Measurements from ENCODE around the gene BCL2L1.
A peak's percentile ranks its signal among the peaks of the same experiment; 100 is the strongest.

BCL2L1 gene

GRCh38 chr20:31715766-31716165 is 6.9 kb downstream of the BCL2L1 start:
- no peak for ATAC-seq
- no peak for TF ChIP-seq PPARA (CRISPR knock-in tag; IDR thresholded peaks at IDR 0.05; ENCODE audit: borderline replicate concordance)
- no peak for TF ChIP-seq BACH2 (CRISPR knock-in tag; IDR thresholded peaks at IDR 0.05; ENCODE audit: borderline replicate concordance)
- no peak for TF ChIP-seq ESRRG (CRISPR knock-in tag; IDR thresholded peaks at IDR 0.05)
- no peak for TF ChIP-seq TCF4 (CRISPR knock-in tag; IDR thresholded peaks at IDR 0.05; ENCODE audit: borderline replicate concordance)
- TF ChIP-seq, protein P1, sequence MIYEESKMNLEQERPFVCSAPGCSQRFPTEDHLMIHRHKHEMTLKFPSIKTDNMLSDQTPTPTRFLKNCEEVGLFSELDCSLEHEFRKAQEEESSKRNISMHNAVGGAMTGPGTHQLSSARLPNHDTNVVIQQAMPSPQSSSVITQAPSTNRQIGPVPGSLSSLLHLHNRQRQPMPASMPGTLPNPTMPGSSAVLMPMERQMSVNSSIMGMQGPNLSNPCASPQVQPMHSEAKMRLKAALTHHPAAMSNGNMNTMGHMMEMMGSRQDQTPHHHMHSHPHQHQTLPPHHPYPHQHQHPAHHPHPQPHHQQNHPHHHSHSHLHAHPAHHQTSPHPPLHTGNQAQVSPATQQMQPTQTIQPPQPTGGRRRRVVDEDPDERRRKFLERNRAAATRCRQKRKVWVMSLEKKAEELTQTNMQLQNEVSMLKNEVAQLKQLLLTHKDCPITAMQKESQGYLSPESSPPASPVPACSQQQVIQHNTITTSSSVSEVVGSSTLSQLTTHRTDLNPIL (CRISPR knock-in tag; IDR thresholded peaks at IDR 0.05; ENCODE audit: low read depth), result no peak
- TF ChIP-seq, protein P2, sequence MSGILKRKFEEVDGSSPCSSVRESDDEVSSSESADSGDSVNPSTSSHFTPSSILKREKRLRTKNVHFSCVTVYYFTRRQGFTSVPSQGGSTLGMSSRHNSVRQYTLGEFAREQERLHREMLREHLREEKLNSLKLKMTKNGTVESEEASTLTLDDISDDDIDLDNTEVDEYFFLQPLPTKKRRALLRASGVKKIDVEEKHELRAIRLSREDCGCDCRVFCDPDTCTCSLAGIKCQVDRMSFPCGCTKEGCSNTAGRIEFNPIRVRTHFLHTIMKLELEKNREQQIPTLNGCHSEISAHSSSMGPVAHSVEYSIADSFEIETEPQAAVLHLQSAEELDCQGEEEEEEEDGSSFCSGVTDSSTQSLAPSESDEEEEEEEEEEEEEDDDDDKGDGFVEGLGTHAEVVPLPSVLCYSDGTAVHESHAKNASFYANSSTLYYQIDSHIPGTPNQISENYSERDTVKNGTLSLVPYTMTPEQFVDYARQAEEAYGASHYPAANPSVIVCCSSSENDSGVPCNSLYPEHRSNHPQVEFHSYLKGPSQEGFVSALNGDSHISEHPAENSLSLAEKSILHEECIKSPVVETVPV (CRISPR knock-in tag; IDR thresholded peaks at IDR 0.05), result no peak
- no peak for TF ChIP-seq OSR1 (CRISPR knock-in tag; IDR thresholded peaks at IDR 0.05)

- TF ChIP-seq GLIS3 (CRISPR knock-in tag; IDR thresholded peaks at IDR 0.05) (no peak), RARB (CRISPR knock-in tag; IDR thresholded peaks at IDR 0.05) (no peak), ZNF8 (CRISPR knock-in tag; IDR thresholded peaks at IDR 0.05) (no peak), BACH2 (CRISPR knock-in tag; IDR thresholded peaks at IDR 0.05; ENCODE audit: borderline replicate concordance) (no peak), ESRRG (CRISPR knock-in tag; IDR thresholded peaks at IDR 0.05) (no peak), TOX (CRISPR knock-in tag; IDR thresholded peaks at IDR 0.05; ENCODE audit: borderline replicate concordance) (no peak), OSR1 (CRISPR knock-in tag; IDR thresholded peaks at IDR 0.05) (no peak), PPARA (CRISPR knock-in tag; IDR thresholded peaks at IDR 0.05; ENCODE audit: borderline replicate concordance) (no peak), TSHZ2 (CRISPR knock-in tag; IDR thresholded peaks at IDR 0.05) (no peak)
- TF ChIP-seq, protein P1 (CRISPR knock-in tag; IDR thresholded peaks at IDR 0.05; ENCODE audit: low read depth), result no peak
- peak; percentile 92 for ATAC-seq
Measured at GRCh38 chr20:31713312-31714273, 9.1 kb downstream of the BCL2L1 start.

DNA sequence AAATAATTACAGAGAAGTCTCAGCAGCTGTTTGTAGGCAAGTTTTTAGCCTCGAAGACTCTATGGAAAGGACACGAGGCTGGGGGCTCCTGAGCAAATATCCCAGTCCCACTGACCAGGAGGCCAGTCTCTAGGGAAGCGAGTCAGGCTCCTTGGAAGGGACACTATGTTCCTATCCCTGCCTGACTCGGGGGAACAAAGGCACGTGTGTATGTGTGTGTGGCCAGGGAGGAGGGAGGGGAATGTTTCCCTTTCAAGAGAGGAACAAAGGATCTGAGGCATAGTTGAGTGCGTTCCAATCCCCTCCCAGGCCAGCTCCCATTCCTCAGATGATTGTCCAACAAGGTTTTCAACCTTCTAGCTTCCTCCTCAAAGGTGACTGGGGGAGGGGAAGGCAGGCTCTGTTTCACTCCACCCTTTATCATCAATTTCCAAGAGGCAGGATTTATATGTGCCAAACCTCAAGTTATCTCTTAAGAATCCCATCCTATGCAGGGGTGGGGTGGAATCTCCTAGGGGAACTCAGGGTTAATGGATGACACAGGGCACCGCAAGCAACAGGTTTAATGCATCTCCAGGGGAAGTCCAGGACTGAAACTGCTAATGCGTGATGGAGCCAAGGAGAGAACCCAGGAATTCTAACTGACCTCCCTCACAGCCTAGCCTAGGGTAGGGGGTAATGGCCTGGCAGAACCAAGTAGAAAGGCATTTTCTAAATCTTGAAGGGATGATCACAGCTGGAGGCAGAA is 9.9 kb downstream of the BCL2L1 start:
- ATAC-seq, result peak; percentile 77
- TF ChIP-seq TCF4 (CRISPR knock-in tag; IDR thresholded peaks at IDR 0.05; ENCODE audit: borderline replicate concordance) (no peak), SNAI2 (CRISPR knock-in tag; IDR thresholded peaks at IDR 0.05) (0 out of 2 replicates have a peak, but pooled peaks have one; percentile 71), PATZ1 (CRISPR knock-in tag; IDR thresholded peaks at IDR 0.05; ENCODE audit: borderline replicate concordance) (no peak), ISL1 (CRISPR knock-in tag; IDR thresholded peaks at IDR 0.05) (peak; percentile 14; the same call in 1 of the 2 replicates), CSDC2 (CRISPR knock-in tag; IDR thresholded peaks at IDR 0.05) (0 out of 2 replicates have a peak, but pooled peaks have one; percentile 13), ZNF70 (CRISPR knock-in tag; IDR thresholded peaks at IDR 0.05) (no peak)
- TF ChIP-seq, protein P3, sequence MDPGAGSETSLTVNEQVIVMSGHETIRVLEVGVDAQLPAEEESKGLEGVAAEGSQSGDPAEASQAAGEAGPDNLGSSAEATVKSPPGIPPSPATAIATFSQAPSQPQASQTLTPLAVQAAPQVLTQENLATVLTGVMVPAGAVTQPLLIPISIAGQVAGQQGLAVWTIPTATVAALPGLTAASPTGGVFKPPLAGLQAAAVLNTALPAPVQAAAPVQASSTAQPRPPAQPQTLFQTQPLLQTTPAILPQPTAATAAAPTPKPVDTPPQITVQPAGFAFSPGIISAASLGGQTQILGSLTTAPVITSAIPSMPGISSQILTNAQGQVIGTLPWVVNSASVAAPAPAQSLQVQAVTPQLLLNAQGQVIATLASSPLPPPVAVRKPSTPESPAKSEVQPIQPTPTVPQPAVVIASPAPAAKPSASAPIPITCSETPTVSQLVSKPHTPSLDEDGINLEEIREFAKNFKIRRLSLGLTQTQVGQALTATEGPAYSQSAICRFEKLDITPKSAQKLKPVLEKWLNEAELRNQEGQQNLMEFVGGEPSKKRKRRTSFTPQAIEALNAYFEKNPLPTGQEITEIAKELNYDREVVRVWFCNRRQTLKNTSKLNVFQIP (CRISPR knock-in tag; IDR thresholded peaks at IDR 0.05; ENCODE audit: borderline replicate concordance, low read depth), result no peak

All from SK-N-SH treated with all-trans-retinoic acid at 6 μM for 48 hours (cell line).